ENCODE results near the gene UBQLN3. TPM values are rescaled to one million over a fixed set of nuclear protein-coding genes. Genes with fewer than 3 reads are reported as not detected.

Gene UBQLN3
- total RNA-seq, 1 experiment from 2014 or later, result not detected

DNA sequence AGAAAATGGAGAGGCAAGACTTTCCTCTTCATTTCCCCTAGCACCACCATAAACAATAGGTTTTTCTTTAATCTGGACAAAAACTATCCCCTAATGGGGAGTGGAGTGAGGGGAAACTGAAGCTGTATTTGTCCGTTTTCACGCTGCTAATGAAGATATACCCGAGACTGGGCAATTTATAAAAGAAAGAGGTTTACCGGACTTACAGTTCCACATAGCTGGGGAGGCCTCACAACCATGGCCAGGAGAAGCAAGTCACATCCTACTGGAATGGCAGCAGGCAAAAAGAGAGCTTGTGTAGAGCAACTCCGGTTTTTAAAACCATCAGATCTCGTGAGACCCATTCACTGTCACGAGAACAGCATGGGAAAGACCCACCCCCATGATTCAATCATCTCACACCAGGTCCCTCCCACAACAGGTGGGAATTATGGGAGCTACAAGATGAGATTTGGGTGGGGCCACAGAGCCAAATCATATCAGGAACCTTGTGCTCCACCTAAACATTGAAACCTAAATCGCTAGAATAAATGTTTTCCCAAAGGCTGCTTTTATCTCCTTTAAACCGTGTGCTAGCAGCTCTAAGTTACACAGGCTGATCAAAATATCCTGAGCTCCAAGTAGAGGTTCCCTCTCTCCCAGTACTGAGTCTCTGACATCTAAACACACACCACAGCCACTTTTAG lies 4.3 kb downstream of the UBQLN3 start:
- no peak for DNase-seq (ENCODE audit: low read depth)

- no peak for DNase-seq (ENCODE audit: low read depth)
Measured at GRCh38 chr11:5504403-5504921, 5.3 kb downstream of the UBQLN3 start.

DNA sequence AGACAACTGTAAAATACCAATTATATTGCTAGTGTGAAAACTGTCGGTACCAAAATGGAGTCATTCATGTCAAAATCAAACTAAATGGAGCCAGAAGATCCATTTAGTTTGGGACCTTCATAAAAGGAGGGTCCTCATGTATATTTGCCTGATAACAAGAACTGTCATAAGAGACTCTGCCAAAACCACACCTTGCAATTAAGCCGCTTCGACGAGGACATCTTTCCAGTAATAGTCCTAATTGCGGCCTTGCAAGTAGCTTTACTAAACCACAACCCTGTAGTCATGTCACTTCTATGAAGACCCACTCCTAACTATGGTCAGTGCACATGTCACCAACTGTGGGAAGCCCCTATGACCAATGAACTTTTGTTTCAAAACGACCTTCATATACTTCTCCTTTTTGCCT lies 9.4 kb downstream of the UBQLN3 start:
- DNase-seq (ENCODE audit: low read depth), result no peak

- no peak for DNase-seq (ENCODE audit: low read depth)
Measured at GRCh38 chr11:5499671-5500070, 10.1 kb downstream of the UBQLN3 start.

DNA sequence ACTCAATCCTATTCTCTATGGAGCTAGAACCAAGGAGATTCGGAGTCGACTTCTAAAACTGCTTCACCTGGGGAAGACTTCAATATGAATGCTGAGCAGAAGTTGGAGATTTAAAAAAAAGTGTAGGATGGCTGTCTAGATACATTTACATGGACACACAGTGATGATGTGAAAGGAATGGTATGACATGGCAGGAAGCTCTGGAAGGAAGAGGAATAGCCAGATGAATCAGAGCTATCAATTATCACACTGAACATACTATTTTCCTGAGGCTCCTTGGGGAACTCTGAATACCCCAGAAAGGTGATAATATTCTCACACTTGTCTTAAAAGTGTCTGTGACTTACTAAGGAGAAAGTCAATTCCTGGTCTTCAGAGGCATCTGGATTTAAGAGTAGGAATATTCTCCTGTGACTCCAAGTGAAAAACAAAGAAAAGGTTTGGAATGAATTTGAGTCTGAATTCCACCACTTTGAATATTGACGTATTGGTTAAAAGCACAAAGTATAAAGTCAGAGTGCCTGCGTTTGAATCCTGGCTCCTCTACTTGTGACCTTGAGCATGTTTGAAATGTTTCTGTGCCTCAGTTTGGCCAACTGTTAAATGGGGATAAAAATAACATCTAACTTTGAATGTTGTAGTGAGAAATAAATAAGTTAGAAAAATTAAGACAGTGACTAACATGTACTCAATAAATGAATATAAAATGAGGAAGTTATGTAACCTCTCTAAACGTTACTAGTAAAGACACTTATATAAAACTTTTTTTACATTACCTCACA lies 20.0 kb downstream of the UBQLN3 start:
- no peak for DNase-seq (ENCODE audit: low read depth)

DNA sequence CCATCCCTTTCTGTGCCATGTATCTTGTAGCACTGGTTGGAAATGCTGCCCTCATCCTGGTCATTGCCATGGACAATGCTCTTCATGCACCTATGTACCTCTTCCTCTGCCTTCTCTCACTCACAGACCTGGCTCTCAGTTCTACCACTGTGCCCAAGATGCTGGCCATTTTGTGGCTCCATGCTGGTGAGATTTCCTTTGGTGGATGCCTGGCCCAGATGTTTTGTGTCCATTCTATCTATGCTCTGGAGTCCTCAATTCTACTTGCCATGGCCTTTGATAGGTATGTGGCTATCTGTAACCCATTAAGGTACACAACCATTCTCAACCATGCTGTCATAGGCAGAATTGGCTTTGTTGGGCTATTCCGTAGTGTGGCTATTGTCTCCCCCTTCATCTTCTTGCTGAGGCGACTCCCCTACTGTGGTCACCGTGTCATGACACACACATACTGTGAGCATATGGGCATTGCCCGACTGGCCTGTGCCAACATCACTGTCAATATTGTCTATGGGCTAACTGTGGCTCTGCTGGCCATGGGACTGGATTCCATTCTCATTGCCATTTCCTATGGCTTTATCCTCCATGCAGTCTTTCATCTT lies 20.9 kb downstream of the UBQLN3 start:
- DNase-seq (ENCODE audit: low read depth), result no peak

DNA sequence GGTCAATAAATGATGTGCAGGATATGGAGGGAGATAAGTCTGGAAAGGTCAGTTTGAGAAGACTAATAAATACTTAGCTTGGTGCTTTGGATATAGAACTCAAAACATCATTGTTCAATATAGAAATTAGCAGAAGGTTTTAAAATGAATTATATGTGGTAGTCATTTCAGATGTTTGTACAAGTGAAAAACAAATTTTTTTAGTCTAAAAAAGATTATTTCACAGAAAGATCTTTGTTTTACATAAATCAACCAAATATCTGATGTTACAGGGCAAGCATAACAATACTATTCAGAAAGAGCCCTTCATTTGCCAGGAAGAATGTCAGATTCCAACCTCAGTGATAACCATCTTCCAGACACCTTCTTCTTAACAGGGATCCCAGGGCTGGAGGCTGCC lies 21.4 kb downstream of the UBQLN3 start, which contains the start of gene OR52D1:
Gene OR52D1, plus strand, starts transcription at position 301 of the 400 bp plus-strand sequence. Its CDS starts 22 bp downstream, at position 323.
- DNase-seq (ENCODE audit: low read depth), result no peak

- DNase-seq (ENCODE audit: low read depth), result no peak
Measured at GRCh38 chr11:5486421-5486820, 23.3 kb downstream of the UBQLN3 start.

DNA sequence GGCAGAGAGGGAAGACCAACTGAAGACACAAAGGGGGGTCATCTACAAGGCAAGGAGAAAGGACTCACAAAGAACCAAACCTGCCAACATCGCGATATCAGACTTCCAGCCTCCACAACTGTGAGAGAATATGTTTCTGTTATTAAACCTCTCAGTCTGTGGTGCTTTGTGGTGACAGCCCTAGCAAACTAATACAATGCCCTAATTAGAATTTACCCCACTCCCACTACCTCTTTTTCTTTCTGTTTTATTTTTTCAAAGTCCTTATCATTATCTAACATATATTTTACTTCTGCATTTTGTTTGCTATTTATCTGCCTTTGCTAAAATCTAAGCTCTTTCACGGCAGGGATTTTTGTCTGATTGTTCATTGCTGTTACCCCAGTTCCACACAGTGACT lies 23.8 kb downstream of the UBQLN3 start:
- no peak for DNase-seq (ENCODE audit: low read depth)

DNA sequence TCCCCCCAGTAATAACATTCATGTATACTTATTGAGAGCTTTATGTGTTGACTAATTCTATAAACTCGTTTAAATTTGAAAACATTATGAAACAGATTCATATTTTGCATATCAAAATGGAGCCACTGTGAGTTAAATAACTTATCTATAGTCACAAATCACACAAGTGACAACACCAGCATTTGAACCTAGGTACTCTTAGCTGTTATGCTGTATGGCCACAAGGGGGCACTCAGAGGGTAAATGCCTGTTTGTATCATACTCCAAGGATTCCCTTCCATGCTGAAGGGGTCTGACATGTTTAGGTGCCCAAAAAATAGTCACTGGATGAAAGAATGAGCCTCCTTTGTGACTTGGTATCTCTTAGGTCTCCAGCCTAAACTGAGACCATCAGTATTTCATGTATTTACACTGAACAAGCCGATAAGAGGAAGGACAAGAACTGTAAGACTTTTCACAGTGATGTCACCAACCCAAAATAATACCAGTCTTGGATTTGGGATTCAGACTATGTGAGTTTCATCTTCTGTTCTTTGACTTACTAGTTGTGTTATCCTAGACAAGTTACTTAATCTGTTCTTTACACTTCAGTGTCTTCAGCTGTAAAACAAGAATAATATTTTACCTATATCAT lies 33.5 kb downstream of the UBQLN3 start:
- DNase-seq (ENCODE audit: low read depth), result peak; percentile 55

DNA sequence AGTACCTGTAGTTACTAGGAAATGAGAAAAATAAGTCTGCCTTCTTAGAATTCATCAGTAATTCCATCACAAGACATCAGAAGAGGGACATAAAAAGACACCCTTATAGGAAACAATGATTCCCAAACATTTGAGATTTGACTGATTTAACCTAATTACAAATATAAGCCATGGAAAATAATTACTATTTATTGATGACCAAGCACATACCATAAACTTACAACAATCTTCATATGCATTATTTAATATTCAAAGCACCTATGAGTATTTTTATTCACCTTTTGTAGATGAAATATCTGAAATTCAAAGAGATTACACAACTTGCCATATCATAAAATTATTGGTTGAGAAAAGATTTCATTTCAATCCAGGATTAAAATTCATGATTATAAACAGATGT lies 35.8 kb downstream of the UBQLN3 start:
- DNase-seq (ENCODE audit: low read depth), result no peak

DNA sequence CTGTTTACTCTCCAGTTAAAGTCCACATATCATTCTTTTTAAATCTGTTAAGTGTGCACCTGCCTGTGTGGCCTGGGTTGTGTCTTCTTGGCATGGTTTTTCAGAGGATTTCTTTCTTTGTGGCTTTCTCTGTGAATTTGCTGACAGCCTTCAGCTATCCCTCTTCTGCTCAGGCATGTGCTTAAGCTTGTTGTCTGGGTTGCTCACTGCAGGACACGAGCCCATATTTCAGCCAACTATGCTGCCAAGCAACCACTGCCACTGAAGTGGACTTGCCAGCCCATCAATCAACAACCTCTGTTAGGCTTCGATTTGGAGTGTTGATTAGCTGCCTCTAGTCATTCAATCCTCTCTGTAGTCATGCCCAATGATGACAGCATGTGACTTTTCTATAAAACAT lies 42.2 kb downstream of the UBQLN3 start:
- no peak for DNase-seq (ENCODE audit: low read depth)

- no peak for DNase-seq (ENCODE audit: low read depth)
Measured at GRCh38 chr11:5460983-5461621, 48.7 kb downstream of the UBQLN3 start.

Other genes with a start within 250 kb of the UBQLN3 start
- gene HBE1, start 240.0 kb downstream of the UBQLN3 start, total RNA-seq (2014; rRNA removed; shearing (Covaris generic)), result 2.2 and 7.0 TPM in 2 replicates
- gene OR51B4, start 208.0 kb downstream of the UBQLN3 start, total RNA-seq (2014; rRNA removed; shearing (Covaris generic)), result 2.0 TPM in 1 of 2 replicates, not detected in the other
- gene OR51B2, start 185.7 kb downstream of the UBQLN3 start, total RNA-seq (2014; rRNA removed; shearing (Covaris generic)), result not detected in 2 replicates
- not detected in 2 replicates for gene OR51B5, start 166.4 kb downstream of the UBQLN3 start, total RNA-seq (2014; rRNA removed; shearing (Covaris generic))
- not detected in 2 replicates for gene OR51B6, start 158.4 kb downstream of the UBQLN3 start, total RNA-seq (2014; rRNA removed; shearing (Covaris generic))
- not detected in 2 replicates for gene OR51M1, start 126.1 kb downstream of the UBQLN3 start, total RNA-seq (2014; rRNA removed; shearing (Covaris generic))
- gene OR51Q1, start 87.8 kb downstream of the UBQLN3 start, total RNA-seq (2014; rRNA removed; shearing (Covaris generic)), result not detected in 2 replicates
- gene OR51I1, start 68.4 kb downstream of the UBQLN3 start, total RNA-seq (2014; rRNA removed; shearing (Covaris generic)), result not detected in 2 replicates
- gene OR51I2, start 60.6 kb downstream of the UBQLN3 start, total RNA-seq (2014; rRNA removed; shearing (Covaris generic)), result not detected in 2 replicates
- not detected in 2 replicates for gene OR52D1, start 21.3 kb downstream of the UBQLN3 start, total RNA-seq (2014; rRNA removed; shearing (Covaris generic))
- 0.34 TPM in 1 of 2 replicates, not detected in the other for gene UBQLNL, start 6.7 kb upstream of the UBQLN3 start, total RNA-seq (2014; rRNA removed; shearing (Covaris generic))
- not detected in 2 replicates for gene OR52H1, start 38.6 kb upstream of the UBQLN3 start, total RNA-seq (2014; rRNA removed; shearing (Covaris generic))
- gene OR52B6, start 70.9 kb upstream of the UBQLN3 start, total RNA-seq (2014; rRNA removed; shearing (Covaris generic)), result not detected in 2 replicates
- 9.6 and 24.7 TPM in 2 replicates for gene TRIM6, start 86.7 kb upstream of the UBQLN3 start, total RNA-seq (2014; rRNA removed; shearing (Covaris generic))
- gene TRIM34, start 115.0 kb upstream of the UBQLN3 start, total RNA-seq (2014; rRNA removed; shearing (Covaris generic)), result 13.2 and 22.2 TPM in 2 replicates
- 71.1 and 92.8 TPM in 2 replicates for gene TRIM5, start 175.1 kb upstream of the UBQLN3 start, total RNA-seq (2014; rRNA removed; shearing (Covaris generic))
- 101 and 128 TPM in 2 replicates for gene TRIM22, start 179.8 kb upstream of the UBQLN3 start, total RNA-seq (2014; rRNA removed; shearing (Covaris generic))
- gene OR56B1, start 226.5 kb upstream of the UBQLN3 start, total RNA-seq (2014; rRNA removed; shearing (Covaris generic)), result not detected in 2 replicates
- not detected in 2 replicates for gene OR52N4, start 244.3 kb upstream of the UBQLN3 start, total RNA-seq (2014; rRNA removed; shearing (Covaris generic))

All from M059J (cell line).